ENCODE data around the gene WFDC10A.

GRCh38 chr20:45636513-45636912 is 7.0 kb downstream of the WFDC10A start:
- no peak for TF ChIP-seq CTCF (conservative IDR thresholded peaks at IDR 0.05 in 1 of 2, IDR thresholded peaks at IDR 0.05 in 1 of 2; ENCODE audit: low read depth in 1 of 2, low read length in 2 of 2)
- TF ChIP-seq EZH2 (IDR thresholded peaks at IDR 0.05; ENCODE audit: low read length, missing control alignments), result no peak
